Stimulated activated CD8-positive, alpha-beta memory T cell treated with anti-CD3 and anti-CD28 coated beads, Interleukin-15, amount 100 ng/mL, for 24 hours (primary cell): ENCODE data around the gene ZFYVE28.

ENCODE experiments used
- DNase-seq: peaks from one replicate; pipeline ENCODE4 v3.0.0-alpha.2; 2020; ENCODE audit warnings: low read depth

Gene ZFYVE28

GRCh38 chr4:2332201-2332975 is 86.1 kb downstream of the ZFYVE28 start:
- DNase-seq = no peak

GRCh38 chr4:2331519-2332200 is 86.8 kb downstream of the ZFYVE28 start:
- no peak for DNase-seq

GRCh38 chr4:2331043-2331420 is 87.4 kb downstream of the ZFYVE28 start:
- no peak for DNase-seq

GRCh38 chr4:2330091-2331042 is 88.1 kb downstream of the ZFYVE28 start:
- no peak for DNase-seq

GRCh38 chr4:2327579-2327978 is 90.9 kb downstream of the ZFYVE28 start:
- no peak for DNase-seq

- no peak for DNase-seq
Measured at GRCh38 chr4:2324891-2325290, 93.6 kb downstream of the ZFYVE28 start.

- no peak for DNase-seq
Measured at GRCh38 chr4:2322841-2323240, 95.6 kb downstream of the ZFYVE28 start.

- DNase-seq = no peak
Measured at GRCh38 chr4:2322227-2322626, 96.2 kb downstream of the ZFYVE28 start.

- no peak for DNase-seq
Measured at GRCh38 chr4:2321279-2322196, 96.9 kb downstream of the ZFYVE28 start.

GRCh38 chr4:2320746-2321145 is 97.7 kb downstream of the ZFYVE28 start:
- DNase-seq = no peak

- DNase-seq = no peak
Measured at GRCh38 chr4:2320152-2320551, 98.3 kb downstream of the ZFYVE28 start.

GRCh38 chr4:2318885-2319284 is 99.6 kb downstream of the ZFYVE28 start:
- DNase-seq = no peak

- no peak for DNase-seq
Measured at GRCh38 chr4:2318476-2318875, 100.0 kb downstream of the ZFYVE28 start.

- DNase-seq = no peak
Measured at GRCh38 chr4:2313366-2313765, 105.1 kb downstream of the ZFYVE28 start.

GRCh38 chr4:2306773-2307410 is 111.6 kb downstream of the ZFYVE28 start:
- DNase-seq = no peak

GRCh38 chr4:2305766-2306501 is 112.5 kb downstream of the ZFYVE28 start:
- no peak for DNase-seq

GRCh38 chr4:2304877-2305561 is 113.4 kb downstream of the ZFYVE28 start:
- no peak for DNase-seq

GRCh38 chr4:2304321-2304876 is 114.0 kb downstream of the ZFYVE28 start:
- DNase-seq = no peak

GRCh38 chr4:2303686-2304320 is 114.6 kb downstream of the ZFYVE28 start:
- DNase-seq = no peak
